ENCODE data around the gene TBC1D30.
"Not testable (repeated sequence)": the region's sequence is repeated elsewhere in the genome, so short reads cannot be mapped to it uniquely, and the experiment has no call there.

Gene TBC1D30

GRCh38 chr12:64837427-64837826 is 13.0 kb downstream of the TBC1D30 start:
- Histone ChIP-seq H3K4me3 (ENCODE audit: low read length) (no peak overlapping the region), H3K9me2 (replicated peaks; ENCODE audit: insufficient read depth, low read length) (no peaks in the 10 kb centered on the region)
- TF ChIP-seq, protein P1, sequence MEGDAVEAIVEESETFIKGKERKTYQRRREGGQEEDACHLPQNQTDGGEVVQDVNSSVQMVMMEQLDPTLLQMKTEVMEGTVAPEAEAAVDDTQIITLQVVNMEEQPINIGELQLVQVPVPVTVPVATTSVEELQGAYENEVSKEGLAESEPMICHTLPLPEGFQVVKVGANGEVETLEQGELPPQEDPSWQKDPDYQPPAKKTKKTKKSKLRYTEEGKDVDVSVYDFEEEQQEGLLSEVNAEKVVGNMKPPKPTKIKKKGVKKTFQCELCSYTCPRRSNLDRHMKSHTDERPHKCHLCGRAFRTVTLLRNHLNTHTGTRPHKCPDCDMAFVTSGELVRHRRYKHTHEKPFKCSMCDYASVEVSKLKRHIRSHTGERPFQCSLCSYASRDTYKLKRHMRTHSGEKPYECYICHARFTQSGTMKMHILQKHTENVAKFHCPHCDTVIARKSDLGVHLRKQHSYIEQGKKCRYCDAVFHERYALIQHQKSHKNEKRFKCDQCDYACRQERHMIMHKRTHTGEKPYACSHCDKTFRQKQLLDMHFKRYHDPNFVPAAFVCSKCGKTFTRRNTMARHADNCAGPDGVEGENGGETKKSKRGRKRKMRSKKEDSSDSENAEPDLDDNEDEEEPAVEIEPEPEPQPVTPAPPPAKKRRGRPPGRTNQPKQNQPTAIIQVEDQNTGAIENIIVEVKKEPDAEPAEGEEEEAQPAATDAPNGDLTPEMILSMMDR (IDR thresholded peaks at IDR 0.05; ENCODE audit: low read length): no peak
- TF ChIP-seq EZH2phosphoT487 (IDR thresholded peaks at IDR 0.05; ENCODE audit: low read length): no peak
- TF ChIP-seq EZH2 (optimal IDR thresholded peaks at IDR 0.05; ENCODE audit: low read depth, low read length): no peak

GRCh38 chr12:64840119-64840518 is 15.7 kb downstream of the TBC1D30 start:
- Histone ChIP-seq H3K79me2 (ENCODE audit: low read length) (no peaks in the 10 kb centered on the region), H4K20me1 (ENCODE audit: insufficient read depth, low read length) (no peaks in the 10 kb centered on the region), H3K4me3 (ENCODE audit: low read length) (no peak overlapping the region), H3K4me2 (ENCODE audit: low read depth, low read length) (no peak overlapping the region), H2AFZ (ENCODE audit: low read length) (no peak overlapping the region), H3K9ac (ENCODE audit: low read length) (no peak overlapping the region), H3K27ac (ENCODE audit: low read length) (no peak overlapping the region), H3K36me3 (replicated peaks; ENCODE audit: insufficient read depth, low read length) (0 out of 2 replicates have a peak, but pooled peaks cover 4% of the 10 kb centered on the region), H3K9me3 (replicated peaks; ENCODE audit: insufficient read depth, low read length) (no peaks in the 10 kb centered on the region), H3K4me1 (ENCODE audit: low read length) (no peaks in the 10 kb centered on the region), H3K27me3 (replicated peaks; ENCODE audit: insufficient read depth, low read length) (no peaks in the 10 kb centered on the region), H3K9me2 (replicated peaks; ENCODE audit: insufficient read depth, low read length) (no peaks in the 10 kb centered on the region), H3F3A (ENCODE audit: insufficient read depth, low read length) (no peaks in the 10 kb centered on the region)
- no peak for DNase-seq
- no peak for TF ChIP-seq EZH2 (optimal IDR thresholded peaks at IDR 0.05; ENCODE audit: low read depth, low read length)
- no peak for TF ChIP-seq EZH2phosphoT487 (IDR thresholded peaks at IDR 0.05; ENCODE audit: low read length)
- TF ChIP-seq, protein P1 (IDR thresholded peaks at IDR 0.05; ENCODE audit: low read length): no peak

More at GRCh38 chr12:64837427-64837826, 13.0 kb downstream of the TBC1D30 start:
- no peaks in the 10 kb centered on the region for H3K27me3 ChIP-seq (replicated peaks; ENCODE audit: insufficient read depth, low read length)
- no peaks in the 10 kb centered on the region for H4K20me1 ChIP-seq (ENCODE audit: insufficient read depth, low read length)
- H3K4me1 ChIP-seq (ENCODE audit: low read length): no peaks in the 10 kb centered on the region
- no peak overlapping the region for H3K4me2 ChIP-seq (ENCODE audit: low read depth, low read length)
- H2AFZ ChIP-seq (ENCODE audit: low read length): no peak overlapping the region
- no peaks in the 10 kb centered on the region for H3F3A ChIP-seq (ENCODE audit: insufficient read depth, low read length)
- no peaks in the 10 kb centered on the region for H3K9me3 ChIP-seq (replicated peaks; ENCODE audit: insufficient read depth, low read length)
- no peaks in the 10 kb centered on the region for H3K79me2 ChIP-seq (ENCODE audit: low read length)
- no peak overlapping the region for H3K27ac ChIP-seq (ENCODE audit: low read length)
- DNase-seq: no peak
- 0 out of 2 replicates have a peak, but pooled peaks cover 4% of the 10 kb centered on the region for H3K36me3 ChIP-seq (replicated peaks; ENCODE audit: insufficient read depth, low read length)
- H3K9ac ChIP-seq (ENCODE audit: low read length): no peak overlapping the region

- Histone ChIP-seq H3K27ac (ENCODE audit: low read length) (no peak overlapping the region), H3K9me3 (replicated peaks; ENCODE audit: insufficient read depth, low read length) (no peaks in the 10 kb centered on the region), H3K4me2 (ENCODE audit: low read depth, low read length) (no peak overlapping the region), H3F3A (ENCODE audit: insufficient read depth, low read length) (no peaks in the 10 kb centered on the region), H3K4me1 (ENCODE audit: low read length) (no peaks in the 10 kb centered on the region), H3K9me2 (replicated peaks; ENCODE audit: insufficient read depth, low read length) (no peaks in the 10 kb centered on the region), H3K79me2 (ENCODE audit: low read length) (no peaks in the 10 kb centered on the region), H3K9ac (ENCODE audit: low read length) (no peak overlapping the region), H3K27me3 (replicated peaks; ENCODE audit: insufficient read depth, low read length) (no peaks in the 10 kb centered on the region), H3K4me3 (ENCODE audit: low read length) (no peak overlapping the region), H4K20me1 (ENCODE audit: insufficient read depth, low read length) (no peaks in the 10 kb centered on the region), H2AFZ (ENCODE audit: low read length) (no peak overlapping the region), H3K36me3 (replicated peaks; ENCODE audit: insufficient read depth, low read length) (0 out of 2 replicates have a peak, but pooled peaks cover 4% of the 10 kb centered on the region)
- TF ChIP-seq EZH2phosphoT487 (IDR thresholded peaks at IDR 0.05; ENCODE audit: low read length): no peak
- no peak for TF ChIP-seq EZH2 (optimal IDR thresholded peaks at IDR 0.05; ENCODE audit: low read depth, low read length)
- TF ChIP-seq, protein P1 (IDR thresholded peaks at IDR 0.05; ENCODE audit: low read length): no peak
- DNase-seq: no peak
Measured at GRCh38 chr12:64840949-64841717, 16.7 kb downstream of the TBC1D30 start.

DNA sequence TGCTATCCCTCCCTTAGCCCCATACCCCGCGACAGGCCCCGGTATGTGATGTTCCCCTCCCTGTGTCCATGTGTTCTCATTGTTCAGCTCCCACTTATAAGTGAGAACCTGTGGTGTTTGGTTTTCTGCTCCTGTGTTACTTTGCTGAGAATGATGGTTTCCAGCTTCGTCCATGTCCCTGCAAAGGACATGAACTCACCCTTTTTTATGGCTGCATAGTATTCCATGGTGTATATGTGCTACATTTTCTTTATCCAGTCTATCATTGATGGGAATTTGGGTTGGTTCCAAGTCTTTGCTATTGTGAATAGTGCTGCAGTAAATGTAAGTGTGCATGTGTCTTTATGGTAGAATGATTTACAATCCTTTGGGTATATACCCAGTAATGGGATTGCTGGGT is 24.0 kb downstream of the TBC1D30 start:
- not testable (repeated sequence) for H3F3A ChIP-seq (ENCODE audit: insufficient read depth, low read length); H3K4me1 ChIP-seq (ENCODE audit: low read length); H3K4me3 ChIP-seq (ENCODE audit: low read length); H2AFZ ChIP-seq (ENCODE audit: low read length); H3K27me3 ChIP-seq (replicated peaks; ENCODE audit: insufficient read depth, low read length); H3K9me3 ChIP-seq (replicated peaks; ENCODE audit: insufficient read depth, low read length); H3K9ac ChIP-seq (ENCODE audit: low read length); H3K4me2 ChIP-seq (ENCODE audit: low read depth, low read length); H3K79me2 ChIP-seq (ENCODE audit: low read length); H3K36me3 ChIP-seq (replicated peaks; ENCODE audit: insufficient read depth, low read length); H3K27ac ChIP-seq (ENCODE audit: low read length); H3K9me2 ChIP-seq (replicated peaks; ENCODE audit: insufficient read depth, low read length); DNase-seq; H4K20me1 ChIP-seq (ENCODE audit: insufficient read depth, low read length)
